Calu3 (cell line): ENCODE results near the gene NFATC3. TPM values are rescaled to one million over a fixed set of nuclear protein-coding genes. Genes with fewer than 3 reads are reported as not detected.
A peak's percentile ranks its signal among the peaks of the same experiment; 100 is the strongest.

ENCODE experiments used
- BruUV-seq: library from RNA; stranded (reverse); fragments of 400-500 nt; replicated peaks from 2 replicates; lab custom pipeline; 2021; lab: Mats Ljungman, UMichigan
- CTCF ChIA-PET: fragments of 300-600 bp; sonication (Branson Sonifier 250); formaldehyde crosslinking; loops from one replicate; lab custom pipeline; 2022; ENCODE audit warnings: antibody characterized with exemption; lab: Charles Lee
- DNase-seq: peaks from one replicate; pipeline ENCODE4 v3.0.0; 2022
- H3K27ac Mint-ChIP-seq: one replicate; pipeline ENCODE4 v1.8.0; 2022; ENCODE audit warnings: mixed read lengths; ENCODE audit not compliant: unreplicated experiment
- H3K27me3 Mint-ChIP-seq: one replicate; pipeline ENCODE4 v1.8.0; 2022; ENCODE audit warnings: mixed read lengths; ENCODE audit not compliant: unreplicated experiment
- H3K36me3 Mint-ChIP-seq: one replicate; pipeline ENCODE4 v1.8.0; 2022; ENCODE audit warnings: mild to moderate bottlenecking, moderate library complexity, mixed read lengths; ENCODE audit not compliant: insufficient read depth, unreplicated experiment
- H3K4me1 Mint-ChIP-seq: one replicate; pipeline ENCODE4 v1.8.0; 2022; ENCODE audit warnings: mild to moderate bottlenecking, low read depth, mixed read lengths; ENCODE audit not compliant: unreplicated experiment
- H3K4me3 Mint-ChIP-seq: one replicate; pipeline ENCODE4 v1.8.0; 2022; ENCODE audit warnings: mild to moderate bottlenecking, low read depth, moderate library complexity, mixed read lengths; ENCODE audit not compliant: unreplicated experiment
- H3K9me3 Mint-ChIP-seq: one replicate; pipeline ENCODE4 v1.8.0; 2022; ENCODE audit warnings: low read depth, mixed read lengths; ENCODE audit not compliant: unreplicated experiment
- CTCF ChIP-seq: fragments of 200-600 bp; IDR thresholded peaks from one replicate; pipeline ENCODE4 v1.8.0; 2022; ENCODE audit warnings: antibody characterized with exemption; ENCODE audit not compliant: unreplicated experiment
- intact Hi-C: fragments of 100-400 bp; cut with micrococcal nuclease; formaldehyde crosslinking; loops from one replicate; pipeline ENCODE4 v1.10.0; 2022; ENCODE audit not compliant: unreplicated experiment
- total RNA-seq: library from RNA; stranded (reverse); gene quantifications from 2 replicates; pipeline ENCODE4 v1.2.3, GENCODE V29; 2022

The NFATC3 gene
- total RNA-seq, 1 experiment from 2014 or later: 39.3 TPM

GRCh38 chr16:68242085-68242484 is 156.9 kb downstream of the NFATC3 start:
- Mint-ChIP-seq H3K9me3 (no peaks in the 10 kb centered on the region), H3K4me1 (peaks cover 27% of the 10 kb centered on the region), H3K27ac (no peak overlapping the region), H3K4me3 (no peak overlapping the region), H3K36me3 (peaks cover 59% of the 10 kb centered on the region), H3K27me3 (no peaks in the 10 kb centered on the region)
- intact Hi-C loops: no loop called here
- no peak for DNase-seq
- CTCF ChIA-PET: interaction anchor here (0.7 kb wide), 3 partner anchors 26 to 462 kb away, joined by 3 to 5 read pairs (median 3); no protein-coding TSS in a partner anchor
- no TSS peak for BruUV-seq
- TF ChIP-seq CTCF: no peak

GRCh38 chr16:68242926-68243858 is 158.0 kb downstream of the NFATC3 start:
- Mint-ChIP-seq H3K9me3 (no peaks in the 10 kb centered on the region), H3K27me3 (no peaks in the 10 kb centered on the region), H3K4me1 (peaks cover 25% of the 10 kb centered on the region), H3K36me3 (peaks cover 49% of the 10 kb centered on the region), H3K4me3 (peak overlapping the region; percentile 24), H3K27ac (no peak overlapping the region)
- no peak for TF ChIP-seq CTCF
- no peak for DNase-seq
- CTCF ChIA-PET: interaction anchor here (0.7 kb wide), 3 partner anchors 27 to 262 kb away, joined by 3 to 5 read pairs (median 3); no protein-coding TSS in a partner anchor
- no TSS peak for BruUV-seq
- intact Hi-C loops: no loop called here

- CTCF ChIA-PET: interaction anchor here (0.6 to 1.2 kb wide), 5 partner anchors 10 to 458 kb away, joined by 3 to 8 read pairs (median 3); no protein-coding TSS in a partner anchor
- no TSS peak for BruUV-seq
- DNase-seq: no peak
- no peak for TF ChIP-seq CTCF
- Mint-ChIP-seq H3K4me1 (peaks cover 25% of the 10 kb centered on the region), H3K36me3 (peaks cover 40% of the 10 kb centered on the region), H3K4me3 (peak overlapping the region; percentile 93), H3K27me3 (no peaks in the 10 kb centered on the region), H3K27ac (peak overlapping the region; percentile 43), H3K9me3 (no peaks in the 10 kb centered on the region)
- intact Hi-C loops: no loop called here
Observed at GRCh38 chr16:68244481-68244902, 159.3 kb downstream of the NFATC3 start.

- Mint-ChIP-seq H3K4me3 (peak within 1 kb of the TSS; percentile 93), H3K4me1 (peaks cover 25% of the 10 kb centered on the region), H3K9me3 (no peaks in the 10 kb centered on the region), H3K27ac (peak within 1 kb of the TSS; percentile 43), H3K27me3 (no peaks in the 10 kb centered on the region), H3K36me3 (peaks cover 41% of the 10 kb centered on the region)
- DNase-seq: peak; percentile 97
- TF ChIP-seq CTCF: no peak
- intact Hi-C loops: no loop called here
- CTCF ChIA-PET: interaction anchor here (0.5 to 1.2 kb wide), 7 partner anchors 11 to 458 kb away, joined by 3 to 4 read pairs (median 3); no protein-coding TSS in a partner anchor
- TSS peak; percentile 58 for BruUV-seq
Observed at GRCh38 chr16:68244903-68245853, 160.0 kb downstream of the NFATC3 start, which contains the start of gene PLA2G15. PLA2G15 (plus strand) TSS chr16:68245373; CDS start chr16:68245427, 54 bp downstream.
